Measurements from ENCODE around the gene PSMB3. TPM values are rescaled to one million over a fixed set of nuclear protein-coding genes. Genes with fewer than 3 reads are reported as not detected.

The PSMB3 gene
- total RNA-seq, 2 experiments from 2014 or later: 231 to 348 TPM

- Histone ChIP-seq H2AFZ (ENCODE audit: low read length) (no peak overlapping the region), H3K4me1 (ENCODE audit: insufficient read depth, low read length, poor library complexity, severe bottlenecking) (peaks cover 48% of the 10 kb centered on the region), H3K4me2 (ENCODE audit: low read length) (no peak overlapping the region), H3K9me2 (ENCODE audit: insufficient read depth, low read length) (no peaks in the 10 kb centered on the region), H3K79me2 (ENCODE audit: insufficient read depth, low read depth, low read length) (peaks cover 31% of the 10 kb centered on the region), H3K4me3 (ENCODE audit: low read depth, low read length, poor library complexity, severe bottlenecking) (no peak overlapping the region), H3K27ac (ENCODE audit: low read depth, low read length, poor library complexity, severe bottlenecking) (no peak overlapping the region), H3K36me3 (ENCODE audit: insufficient read depth, low read length) (peaks cover 71% of the 10 kb centered on the region), H3K9me3 (ENCODE audit: low read length) (no peaks in the 10 kb centered on the region), H4K20me1 (ENCODE audit: insufficient read depth, low read length) (no peaks in the 10 kb centered on the region)
- no peak for DNase-seq (ENCODE audit: low spot score)
- BruUV-seq (replicated peaks): no TSS peak
- ChIA-PET CTCF (ENCODE audit: unreplicated experiment) (no interaction called here), POLR2A (no interaction called here)
- intact Hi-C loops (cut with micrococcal nuclease; ENCODE audit: unreplicated experiment): no loop called here
- TF ChIP-seq CTCF (conservative IDR thresholded peaks at IDR 0.05; ENCODE audit: low read length): no peak
- no peak for TF ChIP-seq EZH2phosphoT487 (IDR thresholded peaks at IDR 0.05; ENCODE audit: borderline replicate concordance, low read depth, low read length)
Measured at GRCh38 chr17:38738686-38739085, 13.9 kb upstream of the PSMB3 start.

GRCh38 chr17:38739305-38739704 is 13.2 kb upstream of the PSMB3 start:
- no peaks in the 10 kb centered on the region for H4K20me1 ChIP-seq (ENCODE audit: insufficient read depth, low read length)
- intact Hi-C loops (cut with micrococcal nuclease; ENCODE audit: unreplicated experiment): no loop called here
- BruUV-seq (replicated peaks): no TSS peak
- no peak overlapping the region for H3K4me3 ChIP-seq (ENCODE audit: low read depth, low read length, poor library complexity, severe bottlenecking)
- no peaks in the 10 kb centered on the region for H3K9me2 ChIP-seq (ENCODE audit: insufficient read depth, low read length)
- ChIA-PET POLR2A (no interaction called here), CTCF (ENCODE audit: unreplicated experiment) (no interaction called here)
- H3K4me2 ChIP-seq (ENCODE audit: low read length): no peak overlapping the region
- peaks cover 37% of the 10 kb centered on the region for H3K79me2 ChIP-seq (ENCODE audit: insufficient read depth, low read depth, low read length)
- H2AFZ ChIP-seq (ENCODE audit: low read length): no peak overlapping the region
- no peak for DNase-seq (ENCODE audit: low spot score)
- no peak overlapping the region for H3K27ac ChIP-seq (ENCODE audit: low read depth, low read length, poor library complexity, severe bottlenecking)
- H3K4me1 ChIP-seq (ENCODE audit: insufficient read depth, low read length, poor library complexity, severe bottlenecking): peaks cover 49% of the 10 kb centered on the region
- H3K9me3 ChIP-seq (ENCODE audit: low read length): no peaks in the 10 kb centered on the region
- TF ChIP-seq CTCF (conservative IDR thresholded peaks at IDR 0.05; ENCODE audit: low read length) (no peak), EZH2phosphoT487 (IDR thresholded peaks at IDR 0.05; ENCODE audit: borderline replicate concordance, low read depth, low read length) (no peak)
- H3K36me3 ChIP-seq (ENCODE audit: insufficient read depth, low read length): peaks cover 67% of the 10 kb centered on the region

GRCh38 chr17:38740044-38740443 is 12.5 kb upstream of the PSMB3 start:
- H3K79me2 ChIP-seq (ENCODE audit: insufficient read depth, low read depth, low read length): peaks cover 44% of the 10 kb centered on the region
- no peaks in the 10 kb centered on the region for H3K9me3 ChIP-seq (ENCODE audit: low read length)
- no peak overlapping the region for H3K4me2 ChIP-seq (ENCODE audit: low read length)
- H3K4me1 ChIP-seq (ENCODE audit: insufficient read depth, low read length, poor library complexity, severe bottlenecking): peaks cover 49% of the 10 kb centered on the region
- H3K36me3 ChIP-seq (ENCODE audit: insufficient read depth, low read length): peaks cover 69% of the 10 kb centered on the region
- no peak overlapping the region for H2AFZ ChIP-seq (ENCODE audit: low read length)
- ChIA-PET POLR2A (no interaction called here), CTCF (ENCODE audit: unreplicated experiment) (no interaction called here)
- H4K20me1 ChIP-seq (ENCODE audit: insufficient read depth, low read length): no peaks in the 10 kb centered on the region
- no peaks in the 10 kb centered on the region for H3K9me2 ChIP-seq (ENCODE audit: insufficient read depth, low read length)
- intact Hi-C loops (cut with micrococcal nuclease; ENCODE audit: unreplicated experiment): no loop called here
- no peak for DNase-seq (ENCODE audit: low spot score)
- H3K27ac ChIP-seq (ENCODE audit: low read depth, low read length, poor library complexity, severe bottlenecking): no peak overlapping the region
- BruUV-seq (replicated peaks): no TSS peak
- no peak overlapping the region for H3K4me3 ChIP-seq (ENCODE audit: low read depth, low read length, poor library complexity, severe bottlenecking)
- TF ChIP-seq CTCF (conservative IDR thresholded peaks at IDR 0.05; ENCODE audit: low read length) (no peak), EZH2phosphoT487 (IDR thresholded peaks at IDR 0.05; ENCODE audit: borderline replicate concordance, low read depth, low read length) (no peak)
